Fibroblast of lung (primary cell): ENCODE results near the gene CRKL. TPM values are rescaled to one million over a fixed set of nuclear protein-coding genes. Genes with fewer than 3 reads are reported as not detected.

Experiments
- DNase-seq, 2 donors: peaks; one replicate each; pipeline versions ENCODE4 v3.0.0 to v3.0.0-alpha.2; 2010; ENCODE audit warnings: low read depth in 2 of 2
- H2AFZ ChIP-seq: 2 replicates; pipeline ENCODE4 v1.5.1; 2012; ENCODE audit warnings: low read length, control low read depth, inconsistent platforms
- H3K27ac ChIP-seq: 2 replicates; pipeline ENCODE4 v1.5.1; 2011; ENCODE audit warnings: low read length, control low read depth; ENCODE audit not compliant: insufficient read depth
- H3K27me3 ChIP-seq: 2 replicates; pipeline ENCODE4 v1.5.1; 2011; ENCODE audit warnings: mild to moderate bottlenecking, low read length; ENCODE audit not compliant: control insufficient read depth, insufficient read depth
- H3K36me3 ChIP-seq: 2 replicates; pipeline ENCODE4 v1.5.1; 2011; ENCODE audit warnings: low read length; ENCODE audit not compliant: control insufficient read depth, insufficient read depth
- H3K4me1 ChIP-seq: 2 replicates; pipeline ENCODE4 v1.5.1; 2011; ENCODE audit warnings: low read length; ENCODE audit not compliant: control insufficient read depth, insufficient read depth; ENCODE audit errors: extremely low read depth
- H3K4me2 ChIP-seq: 2 replicates; pipeline ENCODE4 v1.5.1; 2011; ENCODE audit warnings: low read length, control low read depth; ENCODE audit not compliant: insufficient read depth; ENCODE audit errors: extremely low read depth
- H3K4me3 ChIP-seq, 4 experiments: fragments of 200-600 bp in 1 of 4; sonication (generic) in 1 of 4; replicated peaks in 1 of 4; 2 replicates each; pipeline ENCODE4 v1.5.1; 2011 to 2016; ENCODE audit warnings: low read length in 4 of 4, low read depth in 3 of 4, mild to moderate bottlenecking in 3 of 4, control low read depth in 2 of 4, inconsistent platforms in 1 of 4, mixed read lengths in 1 of 4; ENCODE audit not compliant: insufficient read depth in 1 of 4; ENCODE audit errors: control extremely low read depth in 1 of 4
- H3K79me2 ChIP-seq: 2 replicates; pipeline ENCODE4 v1.5.1; 2012; ENCODE audit warnings: mild to moderate bottlenecking, low read length, inconsistent platforms; ENCODE audit not compliant: control insufficient read depth, insufficient read depth
- H3K9ac ChIP-seq: 2 replicates; pipeline ENCODE4 v1.5.1; 2011; ENCODE audit warnings: mild to moderate bottlenecking, low read length, control low read depth; ENCODE audit not compliant: insufficient read depth
- H3K9me3 ChIP-seq: 2 replicates; pipeline ENCODE4 v1.5.1; 2012; ENCODE audit warnings: low read depth, low read length; ENCODE audit not compliant: control insufficient read depth, insufficient read depth
- H4K20me1 ChIP-seq: 2 replicates; pipeline ENCODE4 v1.5.1; 2011; ENCODE audit warnings: low read length; ENCODE audit not compliant: control insufficient read depth, insufficient read depth; ENCODE audit errors: extremely low read depth
- CTCF ChIP-seq, 2 donors: IDR thresholded peaks in 1 of 2; conservative IDR thresholded peaks in 1 of 2; 1 replicate in 1 of 2; 2 replicates in 1 of 2; pipeline ENCODE4 v1.5.1; 2011 to 2012; ENCODE audit warnings: low read length in 2 of 2, control low read depth in 1 of 2, inconsistent platforms in 1 of 2, low read depth in 1 of 2, mild to moderate bottlenecking in 1 of 2
- EZH2 ChIP-seq: IDR thresholded peaks from 2 replicates; pipeline ENCODE4 v1.5.1; 2012; ENCODE audit warnings: low read length, control low read depth, mild to moderate bottlenecking; ENCODE audit errors: missing control alignments
- polyA plus RNA-seq, 2 donors: library from polyadenylated mRNA; depleted of rRNA in 1 of 2; stranded (reverse) in 1 of 2; unstranded in 1 of 2; fragments of >200 nt; gene quantifications; 2 replicates each; pipeline ENCODE4 v1.2.1, GENCODE V29; 2011 to 2012; ENCODE audit warnings: missing spikeins in 1 of 2
- total RNA-seq: library from RNA; depleted of rRNA; stranded (reverse); fragments of >200 nt; gene quantifications from 2 replicates; pipeline ENCODE4 v1.2.1, GENCODE V29; 2014

Gene CRKL
- total and polyA plus RNA-seq, 2 donors (not counting 1 experiment from before 2014, with no cell fraction given) = 23.8 to 45.1 TPM

- H3K4me3 ChIP-seq = no peak overlapping the region
- H3K4me1 ChIP-seq = no peaks in the 10 kb centered on the region
- H3K27me3 ChIP-seq = peaks cover 5% of the 10 kb centered on the region
- TF ChIP-seq CTCF (conservative IDR thresholded peaks at IDR 0.05 in 1 of 2, IDR thresholded peaks at IDR 0.05 in 1 of 2; ENCODE audit: low read depth in 1 of 2, low read length in 2 of 2) = no peak
- no peak for TF ChIP-seq EZH2
- no peaks in the 10 kb centered on the region for H3K79me2 ChIP-seq
- no peaks in the 10 kb centered on the region for H3K9me3 ChIP-seq
- H3K4me2 ChIP-seq = no peak overlapping the region
- no peaks in the 10 kb centered on the region for H4K20me1 ChIP-seq
- H3K27ac ChIP-seq = no peak overlapping the region
- no peak overlapping the region for H3K9ac ChIP-seq
- DNase-seq = no peak
- no peaks in the 10 kb centered on the region for H3K36me3 ChIP-seq
- no peak overlapping the region for H2AFZ ChIP-seq
Observed at GRCh38 chr22:20960609-20961008, 43.4 kb downstream of the CRKL start.

- Histone ChIP-seq H3K9me3 (no peaks in the 10 kb centered on the region), H3K79me2 (no peaks in the 10 kb centered on the region)
- TF ChIP-seq CTCF (conservative IDR thresholded peaks at IDR 0.05 in 1 of 2, IDR thresholded peaks at IDR 0.05 in 1 of 2; ENCODE audit: low read depth in 1 of 2, low read length in 2 of 2) (no peak), EZH2 (no peak)
Observed at GRCh38 chr22:20962491-20962945, 45.3 kb downstream of the CRKL start.

GRCh38 chr22:20963201-20964052 is 46.2 kb downstream of the CRKL start:
- no peak overlapping the region for H3K4me3 ChIP-seq
- H3K27me3 ChIP-seq = peaks cover 5% of the 10 kb centered on the region
- H3K27ac ChIP-seq = no peak overlapping the region
- H3K36me3 ChIP-seq = no peaks in the 10 kb centered on the region
- H2AFZ ChIP-seq = no peak overlapping the region
- H4K20me1 ChIP-seq = no peaks in the 10 kb centered on the region
- no peak overlapping the region for H3K9ac ChIP-seq
- DNase-seq = no peak
- H3K9me3 ChIP-seq = no peaks in the 10 kb centered on the region
- TF ChIP-seq EZH2 = no peak
- TF ChIP-seq CTCF (conservative IDR thresholded peaks at IDR 0.05 in 1 of 2, IDR thresholded peaks at IDR 0.05 in 1 of 2; ENCODE audit: low read depth in 1 of 2, low read length in 2 of 2) = no peak
- H3K4me2 ChIP-seq = no peak overlapping the region
- H3K79me2 ChIP-seq = no peaks in the 10 kb centered on the region
- H3K4me1 ChIP-seq = no peaks in the 10 kb centered on the region

More at GRCh38 chr22:20962491-20962945, 45.3 kb downstream of the CRKL start:
- peaks cover 5% of the 10 kb centered on the region for H3K27me3 ChIP-seq
- no peaks in the 10 kb centered on the region for H3K4me1 ChIP-seq
- H3K4me3 ChIP-seq = no peak overlapping the region
- H3K36me3 ChIP-seq = no peaks in the 10 kb centered on the region
- no peak overlapping the region for H3K9ac ChIP-seq
- no peak overlapping the region for H2AFZ ChIP-seq
- no peaks in the 10 kb centered on the region for H4K20me1 ChIP-seq
- no peak for DNase-seq
- H3K4me2 ChIP-seq = no peak overlapping the region
- H3K27ac ChIP-seq = no peak overlapping the region
